Femur (tissue), 1 donor: ENCODE results near the gene PAQR4.
"Not testable (repeated sequence)": the region's sequence is repeated elsewhere in the genome, so short reads cannot be mapped to it uniquely, and the experiment has no call there.

Source experiments
- DNase-seq: peaks from one replicate; pipeline ENCODE4 v3.0.0-alpha.2; 2017

PAQR4 gene

DNA sequence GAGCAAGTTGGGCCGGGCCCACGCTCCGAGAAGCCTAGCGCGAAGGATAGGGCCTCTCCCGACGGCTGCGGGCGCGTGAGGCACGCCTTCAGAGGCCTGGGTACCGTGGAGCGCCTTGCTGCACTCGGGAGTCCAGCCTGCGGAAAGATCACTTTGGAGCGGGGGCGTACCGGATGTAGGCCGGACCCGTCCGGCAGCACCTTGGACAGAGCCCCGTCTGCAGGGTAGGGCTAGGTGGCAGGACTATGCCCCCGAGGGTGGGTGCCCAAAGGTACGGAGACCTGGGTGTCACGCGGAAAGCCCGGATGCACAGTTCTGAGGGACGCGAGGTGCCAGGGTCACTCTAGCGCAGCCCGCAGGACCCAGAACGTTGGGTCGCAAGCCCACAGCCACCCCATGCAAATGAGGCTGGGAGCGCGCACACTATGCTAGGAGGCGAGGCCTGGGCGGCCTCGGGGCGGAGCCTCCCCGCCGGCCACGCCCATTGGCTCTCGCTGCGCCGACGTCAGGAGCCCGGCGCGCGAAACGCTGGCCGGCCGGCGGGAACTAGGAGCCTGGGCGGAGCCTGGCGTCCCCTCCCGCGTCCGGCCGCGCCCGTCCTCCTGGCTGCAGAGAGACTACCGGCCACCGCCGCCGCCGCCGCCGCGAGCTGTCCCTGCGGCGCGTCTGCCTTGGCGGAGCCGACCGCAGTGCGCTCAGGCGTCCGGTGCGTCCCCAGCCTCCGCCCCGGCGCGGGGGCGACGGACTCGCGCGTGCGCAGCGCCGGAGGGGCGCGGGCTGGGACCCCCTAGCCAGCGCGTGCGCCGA, at the start of gene PAQR4:
TSS of gene PAQR4 (plus strand) at position 611 of the 807 bp plus-strand sequence. CDS start 327 bp downstream, outside the sequence.
- peak; percentile 89 for DNase-seq

DNA sequence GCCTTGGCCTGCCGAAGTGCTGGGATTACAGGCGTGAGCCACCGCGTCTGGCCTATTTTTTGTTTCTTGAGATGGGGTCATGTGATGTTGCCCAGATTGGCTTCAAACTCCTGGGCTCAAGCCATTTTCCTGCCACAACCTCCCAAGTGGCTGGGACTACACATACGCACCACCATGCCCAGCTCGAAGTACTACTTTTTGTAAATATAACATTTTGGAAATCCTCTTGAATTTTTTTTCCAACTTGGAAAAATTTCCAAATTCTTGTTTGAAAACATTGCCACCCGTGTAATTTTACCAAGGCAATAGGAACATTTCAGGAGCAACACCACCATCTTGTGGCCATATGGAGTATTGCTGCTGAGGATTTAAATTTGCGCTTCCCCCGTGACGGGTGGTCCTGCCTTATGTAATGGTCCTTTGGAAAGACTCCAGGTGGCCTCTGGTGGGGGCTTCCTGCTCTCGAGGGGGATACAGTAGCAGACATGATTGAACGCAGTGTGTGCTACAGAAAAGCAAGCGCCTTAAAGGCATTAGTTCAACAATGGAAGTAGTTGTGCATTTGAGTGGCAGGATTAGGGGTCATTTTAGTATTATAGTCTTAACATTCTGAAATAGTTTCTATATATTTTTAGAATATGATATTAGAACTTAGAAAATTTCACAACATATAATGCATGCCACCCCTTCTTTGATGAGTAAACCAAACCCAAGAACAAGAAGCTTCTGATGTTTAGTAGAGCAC, 49.5 kb upstream of the PAQR4 start:
- peak; percentile 71 for DNase-seq

DNA sequence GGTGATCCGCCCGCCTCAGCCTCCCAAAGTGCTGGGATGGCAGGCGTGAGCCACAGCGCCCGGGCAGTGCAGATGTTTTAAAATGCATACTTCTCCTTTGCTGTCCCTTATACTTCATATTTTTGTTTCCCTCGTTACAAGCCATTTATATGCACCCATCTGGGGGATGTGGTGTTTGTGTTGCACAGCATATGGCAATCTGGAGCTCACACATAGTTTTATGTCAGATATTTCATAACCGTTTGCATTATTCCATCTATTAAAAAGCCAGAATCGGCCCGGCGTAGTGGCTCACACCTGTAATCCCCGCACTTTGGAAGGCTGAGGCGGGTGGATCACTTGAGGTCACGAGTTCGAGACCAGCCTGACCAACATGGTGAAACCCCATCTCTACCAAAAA, 45.7 kb upstream of the PAQR4 start:
- no peak for DNase-seq

DNA sequence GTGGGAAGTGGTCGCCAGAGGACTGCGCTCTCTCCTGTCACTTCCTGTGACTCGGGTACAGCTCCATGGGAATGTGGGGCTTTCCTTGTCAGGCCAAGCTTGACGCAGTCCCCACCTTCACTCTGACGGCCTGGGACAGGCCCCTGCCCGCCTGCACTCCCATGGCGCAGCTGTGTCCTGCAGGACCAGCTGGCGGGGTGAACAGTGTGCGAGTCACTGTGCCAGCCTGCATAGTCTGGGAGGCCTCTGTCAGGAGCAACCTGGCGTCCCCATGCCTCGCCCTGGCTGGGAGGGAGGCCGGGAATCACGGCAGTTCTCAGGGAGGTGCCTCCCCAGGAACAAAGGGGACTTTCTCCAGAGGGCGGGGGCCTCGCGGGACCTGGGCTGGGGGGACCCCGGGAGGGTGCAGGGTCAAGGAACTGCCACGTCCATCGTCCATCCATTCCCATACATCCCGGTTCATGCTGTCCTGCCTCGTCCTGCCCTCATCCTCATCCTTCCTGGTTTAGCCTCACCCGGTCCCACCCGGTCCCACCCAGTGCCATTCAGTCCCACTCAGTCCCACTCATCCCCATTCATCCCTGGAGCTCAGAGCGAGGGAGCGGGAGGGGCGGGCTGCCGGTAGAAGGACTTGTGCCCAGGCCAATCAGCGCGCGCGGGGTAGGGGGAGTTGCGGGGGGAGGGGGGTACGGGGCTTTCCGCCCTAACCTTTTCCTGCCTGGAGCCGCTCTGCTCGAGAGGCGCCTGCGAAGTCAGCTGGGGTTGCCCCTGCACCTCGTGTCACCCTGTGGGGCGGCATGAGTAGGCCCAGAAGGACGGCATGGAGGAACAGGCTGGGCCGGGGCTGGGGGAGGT, 44.0 kb upstream of the PAQR4 start:
- DNase-seq: no peak

DNA sequence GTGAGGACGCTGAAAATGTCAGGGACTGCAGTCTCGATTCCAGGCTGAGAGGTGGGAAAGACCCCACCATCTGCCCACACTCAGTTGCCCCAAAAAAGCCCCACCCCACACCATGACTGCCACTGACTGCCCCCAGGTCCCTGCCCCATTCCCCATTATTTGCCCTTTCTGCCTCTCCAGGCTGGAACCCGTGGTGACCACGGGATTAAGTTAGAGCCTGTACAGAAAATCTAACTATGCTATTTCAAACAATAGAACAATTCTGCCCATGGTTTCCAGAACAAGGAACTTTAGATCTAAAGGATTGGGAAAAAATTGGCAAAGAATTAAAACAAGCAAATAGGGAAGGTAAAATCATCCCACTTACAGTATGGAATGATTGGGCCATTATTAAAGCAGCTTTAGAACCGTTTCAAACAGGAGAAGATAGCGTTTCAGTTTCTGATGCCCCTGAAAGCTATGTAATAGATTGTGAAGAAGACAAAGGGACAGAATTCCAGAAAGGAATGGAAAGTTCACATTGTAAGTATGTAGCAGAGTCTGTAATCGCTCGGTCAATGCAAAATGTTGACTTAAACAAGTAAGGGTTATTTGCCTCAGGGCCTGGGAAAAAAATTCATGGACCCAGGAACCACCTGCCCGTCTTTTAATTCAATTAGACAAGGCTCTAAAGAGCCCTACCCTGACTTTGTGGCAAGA, 43.0 kb upstream of the PAQR4 start:
- no peak for DNase-seq

DNA sequence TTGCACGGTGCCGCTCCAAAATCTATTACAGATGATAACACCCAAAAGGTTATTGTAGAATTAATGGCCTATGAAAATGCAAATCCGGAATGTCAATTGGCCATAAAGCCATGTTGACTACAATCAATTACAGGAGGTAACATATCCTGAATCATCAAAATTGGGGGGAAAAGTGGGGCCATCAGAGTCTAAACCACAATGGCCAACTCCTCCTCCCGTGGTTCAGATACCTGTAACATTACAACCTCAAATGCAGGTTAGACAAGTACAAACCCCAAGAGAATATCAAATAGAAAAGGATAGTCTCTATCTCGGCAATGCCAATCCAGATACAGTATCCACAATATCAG, 42.5 kb upstream of the PAQR4 start:
- DNase-seq: no peak

DNA sequence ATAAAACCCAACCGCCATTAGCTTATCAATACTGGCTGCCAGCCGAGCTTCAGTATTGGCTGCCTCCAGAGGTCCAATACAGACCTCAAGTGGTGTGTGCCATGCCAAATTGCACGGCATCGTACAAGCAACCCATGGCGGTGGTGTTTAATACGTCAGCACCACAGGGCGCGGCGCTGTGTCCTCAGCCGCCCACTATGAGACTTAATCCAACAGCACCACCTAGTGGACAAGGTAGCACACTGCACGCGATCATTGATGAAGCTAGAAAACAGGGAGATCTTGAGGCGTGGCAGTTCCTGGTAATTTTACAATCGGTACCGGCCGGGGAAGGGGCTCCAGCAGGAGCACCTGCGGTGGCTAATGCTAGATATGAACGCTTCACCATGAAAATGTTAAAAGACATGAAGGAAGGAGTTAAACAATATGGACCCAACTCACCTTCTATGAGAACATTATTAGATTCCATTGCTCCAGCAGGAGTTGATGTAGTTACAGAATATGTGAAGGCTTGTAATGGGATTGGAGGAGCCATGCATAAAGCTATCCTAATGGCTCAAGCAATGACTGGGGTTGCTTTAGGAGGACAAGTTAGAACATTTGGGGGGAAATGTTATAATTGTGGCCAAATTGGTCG, 42.0 kb upstream of the PAQR4 start:
- peak; percentile 88 for DNase-seq

DNA sequence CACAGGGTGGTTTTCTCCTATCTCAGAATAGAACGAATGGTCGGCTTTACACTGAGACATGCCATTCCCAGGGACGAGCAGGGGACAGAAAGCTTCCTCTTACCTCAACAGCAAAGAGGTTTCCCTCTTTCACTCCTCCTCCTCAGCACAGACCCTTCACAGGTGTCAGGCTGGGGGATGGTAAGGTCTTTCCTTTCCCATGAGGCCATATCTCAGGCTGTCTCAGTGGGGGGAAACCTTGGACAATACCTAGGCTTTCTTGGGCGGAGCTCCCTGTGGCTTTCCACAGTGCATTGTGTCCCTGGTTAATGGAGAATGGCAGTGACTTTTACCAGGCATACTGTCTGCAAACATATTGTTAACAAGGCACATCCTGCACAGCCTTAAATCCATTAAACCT, 41.0 kb upstream of the PAQR4 start:
- not testable (repeated sequence) for DNase-seq

DNA sequence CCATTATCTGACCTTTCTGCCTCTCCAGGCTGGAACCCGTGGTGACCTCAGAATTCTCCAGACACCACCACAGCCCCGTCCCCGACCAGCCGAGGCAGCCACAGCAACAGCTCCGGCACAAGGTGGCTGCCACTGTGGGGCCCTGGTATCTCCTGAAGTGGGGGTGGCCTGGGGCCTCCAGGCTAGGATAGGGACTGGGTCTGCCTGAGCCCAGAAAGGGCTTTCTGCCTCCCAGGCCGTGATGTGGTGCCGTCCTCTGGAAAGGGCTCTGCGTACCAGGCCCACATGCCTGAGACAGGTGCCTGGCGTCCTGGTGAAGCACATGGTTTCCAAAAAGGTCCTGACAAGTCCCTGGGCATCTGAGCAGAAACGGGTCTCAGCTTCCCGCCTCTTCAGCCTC, 40.4 kb upstream of the PAQR4 start:
- DNase-seq: no peak

DNA sequence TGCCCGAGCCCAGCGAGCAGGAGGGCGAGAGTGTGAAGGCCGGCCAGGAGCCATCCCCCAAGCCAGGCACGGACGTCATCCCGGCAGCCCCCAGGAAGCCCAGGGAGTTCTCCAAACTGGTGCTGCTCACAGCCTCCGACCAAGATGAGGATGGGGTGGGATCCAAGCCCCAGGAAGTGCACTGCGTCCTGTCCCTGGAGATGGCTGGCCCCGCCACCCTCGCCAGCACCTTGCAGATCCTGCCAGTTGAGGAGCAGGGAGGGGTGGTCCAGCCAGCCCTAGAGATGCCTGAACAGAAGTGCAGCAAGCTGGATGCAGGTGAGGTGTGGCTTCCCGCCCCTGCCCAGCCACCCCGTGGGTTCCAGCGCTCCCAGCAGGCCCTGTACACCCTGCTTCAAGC, 39.5 kb upstream of the PAQR4 start:
- DNase-seq: no peak

DNA sequence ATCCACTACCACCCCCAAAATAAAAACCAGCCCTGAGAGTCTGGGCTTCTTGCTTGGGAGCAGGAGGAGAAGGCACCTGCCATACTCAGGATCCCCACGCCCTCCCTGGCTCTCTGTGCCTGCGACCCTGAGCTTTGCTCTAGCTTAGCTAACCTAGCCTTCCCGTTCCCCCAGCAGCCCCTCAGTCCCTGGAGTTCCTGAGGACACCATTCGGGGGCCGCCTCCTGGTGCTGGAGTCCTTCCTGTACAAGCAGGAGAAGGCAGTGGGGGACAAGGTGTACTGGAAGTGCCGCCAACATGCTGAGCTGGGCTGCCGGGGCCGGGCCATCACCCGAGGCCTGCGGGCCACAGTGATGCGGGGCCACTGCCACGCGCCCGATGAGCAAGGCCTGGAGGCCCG, 38.9 kb upstream of the PAQR4 start:
- no peak for DNase-seq

DNA sequence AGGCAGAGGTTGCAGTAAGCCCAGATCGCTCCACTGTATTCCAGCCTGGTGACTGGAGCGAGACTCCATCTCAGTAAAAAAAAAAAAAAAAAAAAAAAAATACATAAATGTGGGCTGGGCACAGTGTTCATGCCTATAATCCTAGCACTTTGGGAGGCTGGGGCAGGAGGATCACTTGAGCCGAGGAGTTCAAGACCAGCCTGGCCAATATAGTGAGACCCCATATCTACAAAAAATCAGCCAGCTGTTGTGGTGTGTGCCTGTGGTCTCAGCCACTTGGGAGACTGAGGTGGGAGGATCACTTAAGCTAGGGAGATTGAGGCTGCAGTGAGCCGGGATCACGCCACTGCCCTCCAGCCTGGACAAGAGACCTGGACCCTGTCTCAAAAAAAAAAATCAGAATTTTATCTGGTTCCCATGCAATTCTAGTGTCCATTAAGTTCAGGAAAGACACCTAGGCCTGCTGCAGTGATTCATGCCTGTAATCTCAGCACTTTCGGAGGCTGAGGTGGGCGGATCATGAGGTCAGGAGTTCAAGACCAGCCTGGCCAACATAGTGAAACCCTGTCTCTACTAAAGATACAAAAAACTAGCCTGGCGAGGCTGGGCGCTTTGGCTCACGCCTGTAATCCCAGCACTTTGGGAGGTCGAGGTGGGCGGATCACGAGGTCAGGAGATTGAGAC, 37.8 kb upstream of the PAQR4 start:
- DNase-seq: not testable (repeated sequence)

DNA sequence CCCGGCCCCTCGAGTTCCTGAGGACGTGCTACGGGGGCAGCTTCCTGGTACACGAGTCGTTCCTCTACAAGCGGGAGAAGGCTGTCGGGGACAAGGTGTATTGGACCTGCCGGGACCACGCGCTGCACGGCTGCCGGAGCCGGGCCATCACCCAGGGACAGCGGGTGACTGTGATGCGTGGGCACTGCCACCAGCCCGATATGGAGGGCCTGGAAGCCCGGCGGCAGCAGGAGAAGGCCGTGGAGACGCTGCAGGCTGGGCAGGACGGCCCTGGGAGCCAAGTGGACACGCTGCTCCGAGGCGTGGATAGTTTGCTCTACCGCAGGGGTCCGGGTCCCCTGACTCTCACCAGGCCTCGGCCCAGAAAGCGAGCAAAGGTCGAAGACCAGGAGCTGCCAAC, 36.0 kb upstream of the PAQR4 start:
- DNase-seq: no peak

DNA sequence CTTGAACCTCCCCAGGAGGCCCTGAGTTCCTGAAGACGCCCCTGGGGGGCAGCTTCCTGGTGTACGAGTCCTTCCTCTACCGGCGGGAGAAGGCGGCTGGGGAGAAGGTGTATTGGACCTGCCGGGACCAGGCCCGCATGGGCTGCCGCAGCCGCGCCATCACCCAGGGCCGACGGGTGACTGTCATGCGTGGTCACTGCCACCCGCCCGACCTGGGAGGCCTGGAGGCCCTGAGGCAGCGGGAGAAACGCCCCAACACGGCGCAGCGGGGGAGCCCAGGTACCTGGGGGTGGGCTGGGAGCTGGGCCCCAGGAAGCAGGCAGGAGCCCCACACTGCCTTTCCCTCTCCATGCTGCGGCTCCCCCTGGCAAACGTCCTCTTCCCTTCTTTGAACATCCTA, 35.4 kb upstream of the PAQR4 start:
- DNase-seq: no peak

DNA sequence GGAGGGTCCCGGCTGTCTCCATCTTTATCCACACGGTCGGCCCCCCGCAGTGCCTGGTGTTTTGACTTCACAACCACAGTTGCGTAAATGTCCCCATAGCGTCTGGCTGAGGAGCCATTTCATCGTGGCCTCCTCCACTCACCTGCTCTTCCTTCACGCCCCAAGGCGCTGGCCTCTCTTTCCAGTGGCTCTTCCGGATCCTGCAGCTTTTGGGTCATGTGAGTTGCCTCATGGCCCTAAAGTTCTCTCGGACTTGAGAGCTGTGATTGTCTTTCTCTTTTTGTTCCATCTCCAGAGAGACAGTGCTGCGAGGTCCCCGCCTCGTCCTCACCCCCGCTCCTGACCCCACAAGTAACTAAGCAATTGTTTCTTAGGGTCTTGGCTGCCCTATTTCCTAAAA, 34.7 kb upstream of the PAQR4 start:
- DNase-seq: no peak

DNA sequence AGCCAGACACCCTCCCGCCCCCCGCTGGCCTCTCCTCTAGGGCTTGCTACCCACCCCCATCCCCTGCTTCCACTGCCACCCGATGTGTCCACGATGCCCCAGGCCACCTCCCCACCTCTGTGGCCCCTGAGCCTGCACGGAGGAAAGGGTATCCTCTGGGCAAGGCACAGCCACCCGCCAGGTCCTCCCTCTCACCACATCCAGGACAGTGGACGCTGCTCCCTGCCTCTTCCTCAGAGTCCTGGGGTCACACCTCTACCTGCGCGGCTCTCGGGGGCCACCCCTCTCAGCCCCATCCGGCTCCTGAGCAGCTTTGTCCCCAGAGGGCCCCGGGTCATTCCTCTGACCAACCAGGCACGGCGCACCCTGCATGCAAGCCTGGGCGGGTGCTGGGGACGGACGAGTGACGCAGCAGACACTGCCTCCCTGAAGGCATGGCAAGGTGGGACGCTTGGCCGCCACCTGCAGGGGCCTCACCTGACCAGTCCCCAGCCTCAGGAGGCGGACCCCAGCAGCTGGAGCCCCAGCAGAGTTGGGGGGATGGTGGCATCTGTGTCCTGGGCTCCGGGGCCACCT, 32.6 kb upstream of the PAQR4 start:
- DNase-seq: no peak

DNA sequence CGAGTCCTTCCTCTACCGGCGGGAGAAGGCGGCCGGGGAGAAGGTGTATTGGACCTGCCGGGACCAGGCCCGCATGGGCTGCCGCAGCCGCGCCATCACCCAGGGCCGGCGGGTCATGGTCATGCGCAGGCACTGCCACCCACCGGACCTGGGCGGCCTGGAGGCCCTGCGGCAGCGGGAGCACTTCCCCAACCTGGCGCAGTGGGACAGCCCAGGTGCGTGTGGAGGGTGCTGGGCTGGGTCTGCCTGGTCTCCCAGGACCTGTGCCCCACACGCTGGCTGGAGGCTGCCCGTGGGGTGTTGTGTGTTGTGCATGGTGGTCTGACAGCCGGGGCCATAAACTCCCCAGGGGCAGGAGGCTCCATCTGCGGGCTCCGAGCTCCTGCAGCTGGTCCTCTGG, 32.0 kb upstream of the PAQR4 start:
- no peak for DNase-seq

DNA sequence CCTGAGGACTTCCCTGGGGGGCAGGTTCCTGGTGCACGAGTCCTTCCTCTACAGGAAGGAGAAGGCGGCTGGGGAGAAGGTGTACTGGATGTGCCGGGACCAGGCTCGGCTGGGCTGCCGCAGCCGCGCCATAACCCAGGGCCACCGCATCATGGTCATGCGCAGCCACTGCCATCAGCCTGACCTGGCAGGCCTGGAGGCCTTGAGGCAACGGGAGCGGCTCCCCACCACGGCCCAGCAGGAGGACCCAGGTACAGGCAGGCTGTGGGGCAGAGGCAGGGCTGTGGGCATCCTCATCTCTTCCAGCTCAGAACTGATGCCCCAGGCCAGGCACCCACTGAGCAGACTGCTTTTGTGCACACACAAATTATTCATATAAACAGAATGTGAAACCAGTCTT, 30.9 kb upstream of the PAQR4 start:
- no peak for DNase-seq

DNA sequence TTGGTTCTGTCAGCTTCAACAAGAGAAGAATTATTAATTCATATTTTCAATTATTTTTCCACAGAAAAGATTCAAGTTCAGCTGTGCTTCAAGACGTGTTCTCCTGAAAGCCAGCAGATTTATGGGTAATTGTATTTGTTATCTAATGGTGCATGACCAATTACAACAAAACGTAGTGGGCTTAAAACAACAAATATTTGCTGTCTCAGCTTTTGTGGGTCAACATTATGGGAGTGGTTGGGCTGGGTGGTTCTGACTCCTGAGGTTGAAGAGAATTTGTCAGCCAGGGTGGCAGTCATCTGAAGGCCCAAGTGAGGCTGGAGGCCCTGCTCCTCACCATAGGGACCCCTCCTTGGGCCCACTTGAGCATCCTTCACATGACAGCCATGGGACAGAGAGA, 29.2 kb upstream of the PAQR4 start:
- no peak for DNase-seq

DNA sequence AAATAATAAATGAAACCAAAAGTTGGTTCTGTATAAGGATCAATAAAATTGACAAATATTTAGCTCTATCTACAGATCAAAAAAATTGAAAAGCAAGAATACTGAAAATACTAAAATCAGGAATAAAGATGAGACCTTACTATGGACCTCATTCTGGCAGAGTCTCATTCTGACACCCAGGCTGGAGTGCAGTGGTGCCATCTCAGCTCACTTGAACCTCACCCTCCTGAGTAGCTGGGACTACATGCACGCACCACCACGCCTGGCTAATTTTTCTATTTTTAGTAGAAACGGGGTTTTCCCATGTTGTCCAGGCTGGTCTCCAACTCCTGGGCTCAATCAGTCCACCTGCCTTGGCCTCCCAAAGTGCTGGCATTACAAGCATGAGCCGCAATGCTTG, 27.1 kb upstream of the PAQR4 start:
- no peak for DNase-seq

DNA sequence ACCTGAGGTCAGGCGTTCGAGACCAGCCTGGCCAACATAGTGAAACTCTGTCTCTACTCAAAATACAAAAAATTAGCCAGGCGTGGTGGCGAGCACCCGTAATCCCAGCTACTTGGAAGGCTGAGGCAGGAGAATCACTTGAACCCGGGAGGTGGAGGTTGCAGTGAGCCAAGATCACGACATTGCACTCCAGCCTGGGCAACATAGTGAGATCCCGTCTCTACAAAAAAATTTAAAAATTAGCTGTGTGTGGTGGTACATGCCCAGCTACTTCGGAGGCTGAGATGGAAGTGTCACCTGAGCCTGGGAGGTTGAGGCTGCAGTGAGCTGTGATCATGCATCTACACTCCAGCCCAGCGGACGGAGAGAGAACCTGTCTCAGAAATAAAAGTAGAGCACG, 25.4 kb upstream of the PAQR4 start:
- DNase-seq: not testable (repeated sequence)
